BE2C (cell line): ENCODE measurements around the gene NREP.
"Not testable (repeated sequence)": the region's sequence is repeated elsewhere in the genome, so short reads cannot be mapped to it uniquely, and the experiment has no call there.

Experiments used
- DNase-seq: peaks from one replicate; pipeline ENCODE4 v3.0.0-alpha.2; 2020
- H3K27me3 ChIP-seq: fragments of 250-450 bp; sonication (Bioruptor Pico); 2 replicates; pipeline ENCODE4 v1.5.1; 2020; ENCODE audit warnings: mild to moderate bottlenecking
- H3K36me3 ChIP-seq: fragments of 250-450 bp; sonication (Bioruptor Pico); 2 replicates; pipeline ENCODE4 v1.5.1; 2020; ENCODE audit warnings: mild to moderate bottlenecking
- H3K4me1 ChIP-seq: fragments of 250-450 bp; sonication (Bioruptor Pico); 2 replicates; pipeline ENCODE4 v1.5.1; 2020
- H3K4me3 ChIP-seq: 2 replicates; pipeline ENCODE4 v1.5.1; 2011; ENCODE audit warnings: low read depth, low read length
- H3K9me3 ChIP-seq: fragments of 250-450 bp; sonication (Bioruptor Pico); 2 replicates; pipeline ENCODE4 v1.5.1; 2020
- TF ChIP-seq, protein P1 (sequence below): IDR thresholded peaks from 2 replicates; pipeline ENCODE4 v1.5.1; 2012; ENCODE audit warnings: mild to moderate bottlenecking, low read depth, low read length

NREP gene

GRCh38 chr5:111719773-111720172 is 37.2 kb downstream of the NREP start:
- Histone ChIP-seq H3K4me1 (no peaks in the 10 kb centered on the region), H3K9me3 (no peaks in the 10 kb centered on the region), H3K27me3 (no peaks in the 10 kb centered on the region), H3K4me3 (no peak overlapping the region), H3K36me3 (no peaks in the 10 kb centered on the region)
- TF ChIP-seq, protein P1, sequence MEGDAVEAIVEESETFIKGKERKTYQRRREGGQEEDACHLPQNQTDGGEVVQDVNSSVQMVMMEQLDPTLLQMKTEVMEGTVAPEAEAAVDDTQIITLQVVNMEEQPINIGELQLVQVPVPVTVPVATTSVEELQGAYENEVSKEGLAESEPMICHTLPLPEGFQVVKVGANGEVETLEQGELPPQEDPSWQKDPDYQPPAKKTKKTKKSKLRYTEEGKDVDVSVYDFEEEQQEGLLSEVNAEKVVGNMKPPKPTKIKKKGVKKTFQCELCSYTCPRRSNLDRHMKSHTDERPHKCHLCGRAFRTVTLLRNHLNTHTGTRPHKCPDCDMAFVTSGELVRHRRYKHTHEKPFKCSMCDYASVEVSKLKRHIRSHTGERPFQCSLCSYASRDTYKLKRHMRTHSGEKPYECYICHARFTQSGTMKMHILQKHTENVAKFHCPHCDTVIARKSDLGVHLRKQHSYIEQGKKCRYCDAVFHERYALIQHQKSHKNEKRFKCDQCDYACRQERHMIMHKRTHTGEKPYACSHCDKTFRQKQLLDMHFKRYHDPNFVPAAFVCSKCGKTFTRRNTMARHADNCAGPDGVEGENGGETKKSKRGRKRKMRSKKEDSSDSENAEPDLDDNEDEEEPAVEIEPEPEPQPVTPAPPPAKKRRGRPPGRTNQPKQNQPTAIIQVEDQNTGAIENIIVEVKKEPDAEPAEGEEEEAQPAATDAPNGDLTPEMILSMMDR, result no peak
- DNase-seq, result no peak

DNA sequence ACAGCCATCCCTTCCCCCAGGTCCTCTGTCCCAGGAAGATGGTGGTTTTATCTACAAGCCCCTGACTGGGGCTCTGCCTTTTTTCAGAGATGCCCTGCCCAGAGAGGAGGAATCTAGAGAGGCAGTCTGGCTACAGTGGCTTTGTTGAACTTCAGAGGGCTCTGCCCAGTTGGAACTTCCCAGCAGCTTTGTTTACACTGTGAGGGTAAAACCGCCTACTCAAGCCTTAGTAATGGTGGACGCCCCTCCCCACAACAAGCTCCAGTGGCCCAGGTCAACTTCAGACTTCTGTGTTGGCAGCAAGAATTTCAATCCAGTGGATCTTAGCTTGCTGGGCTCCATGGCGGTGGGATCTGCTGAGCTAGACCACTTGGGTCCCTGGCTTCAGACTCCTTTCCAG is 40.2 kb downstream of the NREP start:
- not testable (repeated sequence) for H3K4me3 ChIP-seq, H3K9me3 ChIP-seq, H3K36me3 ChIP-seq, H3K4me1 ChIP-seq, DNase-seq, H3K27me3 ChIP-seq

GRCh38 chr5:111707630-111708164 is 49.3 kb downstream of the NREP start:
- Histone ChIP-seq H3K4me3 (no peak overlapping the region), H3K4me1 (no peaks in the 10 kb centered on the region), H3K36me3 (no peaks in the 10 kb centered on the region), H3K27me3 (no peaks in the 10 kb centered on the region), H3K9me3 (no peaks in the 10 kb centered on the region)
- TF ChIP-seq, protein P1, result no peak
- no peak for DNase-seq

DNA sequence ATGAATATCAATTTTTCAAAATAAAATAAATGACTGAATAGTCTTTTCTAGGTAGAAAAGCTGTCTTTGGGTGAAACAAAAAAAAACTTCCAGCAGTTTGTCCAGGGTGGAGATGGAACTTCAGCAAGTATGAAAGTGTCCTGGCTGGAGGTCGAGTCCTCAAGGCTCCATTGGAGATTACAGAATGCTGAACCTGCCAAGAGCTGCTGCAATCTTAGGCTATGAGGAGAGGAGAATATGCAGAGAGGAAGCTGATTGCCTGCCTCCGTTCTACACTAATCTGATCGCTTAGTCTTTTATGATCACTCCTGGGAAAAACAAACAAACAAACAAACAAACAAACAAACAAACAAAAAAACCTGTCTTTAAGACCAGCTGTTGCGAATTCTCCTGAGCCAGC is 50.6 kb downstream of the NREP start:
- no peaks in the 10 kb centered on the region for H3K9me3 ChIP-seq
- DNase-seq, result no peak
- H3K4me1 ChIP-seq, result no peaks in the 10 kb centered on the region
- TF ChIP-seq, protein P1, result no peak
- no peak overlapping the region for H3K4me3 ChIP-seq
- no peaks in the 10 kb centered on the region for H3K36me3 ChIP-seq
- H3K27me3 ChIP-seq, result no peaks in the 10 kb centered on the region

GRCh38 chr5:111704452-111705085 is 52.4 kb downstream of the NREP start:
- DNase-seq, result no peak
- TF ChIP-seq, protein P1, result no peak
- H3K9me3 ChIP-seq, result no peaks in the 10 kb centered on the region

DNA sequence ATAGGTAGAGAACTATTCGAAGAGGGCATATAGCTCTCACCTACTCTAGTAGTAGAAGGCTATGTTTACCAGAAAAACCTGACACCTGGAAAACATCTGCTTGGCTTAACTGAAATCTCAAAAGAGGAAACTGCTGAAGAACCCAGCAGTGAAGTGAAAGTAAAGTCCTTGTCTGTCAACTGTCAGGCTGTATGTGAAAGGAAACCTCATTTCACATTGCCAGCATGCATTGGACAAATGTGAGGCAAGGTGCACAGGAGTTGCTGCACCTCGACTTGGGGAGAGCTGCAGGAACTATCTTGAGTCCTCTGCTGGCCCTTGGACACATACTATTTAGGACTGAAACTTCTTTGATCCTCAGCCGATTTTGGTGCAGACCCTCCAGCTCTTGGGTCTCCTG is 53.3 kb downstream of the NREP start:
- DNase-seq, result no peak

More at GRCh38 chr5:111704452-111705085, 52.4 kb downstream of the NREP start:
- Histone ChIP-seq H3K27me3 (no peaks in the 10 kb centered on the region), H3K4me1 (no peaks in the 10 kb centered on the region), H3K36me3 (no peaks in the 10 kb centered on the region), H3K4me3 (no peak overlapping the region)

More for the DNA sequence above, 53.3 kb downstream of the NREP start:
- H3K4me1 ChIP-seq, result no peaks in the 10 kb centered on the region
- H3K9me3 ChIP-seq, result no peaks in the 10 kb centered on the region
- H3K27me3 ChIP-seq, result no peaks in the 10 kb centered on the region
- TF ChIP-seq, protein P1, result no peak
- no peak overlapping the region for H3K4me3 ChIP-seq
- H3K36me3 ChIP-seq, result no peaks in the 10 kb centered on the region
